ENCODE data around the gene GRID2IP. TPM values are rescaled to one million over a fixed set of nuclear protein-coding genes. Genes with fewer than 3 reads are reported as not detected.
A peak's percentile ranks its signal among the peaks of the same experiment; 100 is the strongest.

GRID2IP gene
- total and polyA plus RNA-seq, 2 of the 13 experiments (the other 11 are each of a cell fraction or from before 2014, with no cell fraction given): 0.03 TPM; not detected in 1

GRCh38 chr7:6516387-6516983 lies 34.8 kb downstream of the GRID2IP start (continued):
- no peak for TF ChIP-seq ATM (IDR thresholded peaks at IDR 0.05; ENCODE audit: borderline replicate concordance)
- TF ChIP-seq TBX2 (CRISPR knock-in tag; IDR thresholded peaks at IDR 0.05; ENCODE audit: borderline replicate concordance): no peak
- TF ChIP-seq SOX6 (IDR thresholded peaks at IDR 0.05): no peak
- TF ChIP-seq SOX6 (CRISPR knock-in tag; IDR thresholded peaks at IDR 0.05): no peak
- no peak for TF ChIP-seq ZNF101 (CRISPR knock-in tag; IDR thresholded peaks at IDR 0.05; ENCODE audit: borderline replicate concordance, low read depth)
- no peak for TF ChIP-seq ZBTB14 (CRISPR knock-in tag; IDR thresholded peaks at IDR 0.05)
- peak; percentile 19; the same call in 1 of the 2 replicates for TF ChIP-seq IKZF5 (CRISPR knock-in tag; IDR thresholded peaks at IDR 0.05)
- TF ChIP-seq KDM5A (IDR thresholded peaks at IDR 0.05; ENCODE audit: borderline replicate concordance, low read length): no peak
- TF ChIP-seq ZNF687 (CRISPR knock-in tag; IDR thresholded peaks at IDR 0.05): peak; percentile 40; the same call in 1 of the 2 replicates
- TF ChIP-seq CTCF (CRISPR knock-in tag; IDR thresholded peaks at IDR 0.05): peak; percentile 95
- TF ChIP-seq ZHX2 (IDR thresholded peaks at IDR 0.05; ENCODE audit: low read depth): no peak
- TF ChIP-seq ZHX2 (CRISPR knock-in tag; IDR thresholded peaks at IDR 0.05; ENCODE audit: borderline replicate concordance): no peak
- no peak for TF ChIP-seq MED8 (CRISPR knock-in tag; IDR thresholded peaks at IDR 0.05; ENCODE audit: insufficient replicate concordance)
- no peak for TF ChIP-seq ZNF260 (CRISPR knock-in tag; IDR thresholded peaks at IDR 0.05; ENCODE audit: borderline replicate concordance, low read depth)
